Ectodermal cell (in vitro differentiated cells): ENCODE results near the gene NNT.

ENCODE experiments used
- H3K27ac ChIP-seq: 2 replicates; pipeline ENCODE4 v1.7.0; 2013; ENCODE audit warnings: mild to moderate bottlenecking, low read depth, low read length; ENCODE audit not compliant: insufficient read depth, poor library complexity, severe bottlenecking
- H3K27me3 ChIP-seq: 2 replicates; pipeline ENCODE4 v1.7.0; 2013; ENCODE audit warnings: mild to moderate bottlenecking, low read length; ENCODE audit not compliant: insufficient read depth, control insufficient read depth, poor library complexity, severe bottlenecking
- H3K36me3 ChIP-seq: one replicate; pipeline ENCODE4 v1.7.0; 2013; ENCODE audit warnings: low read length; ENCODE audit not compliant: control insufficient read depth, insufficient read depth
- H3K4me1 ChIP-seq: one replicate; pipeline ENCODE4 v1.7.0; 2013; ENCODE audit warnings: low read length; ENCODE audit not compliant: control insufficient read depth, insufficient read depth
- H3K4me3 ChIP-seq: 2 replicates; pipeline ENCODE4 v1.7.0; 2013; ENCODE audit warnings: low read depth, low read length, control low read depth; ENCODE audit not compliant: insufficient read depth
- H3K9me3 ChIP-seq: 2 replicates; pipeline ENCODE4 v1.7.0; 2013; ENCODE audit warnings: mild to moderate bottlenecking, low read length, moderate library complexity; ENCODE audit not compliant: control insufficient read depth
- WGBS, 2 experiments: methylation state at CpG; one replicate each; pipeline ENCODE4 v1.1.7; 2013; ENCODE audit warnings: missing lambda C conversion rate in 2 of 2; 5-methylcytosine and 5-hydroxymethylcytosine counted together

The NNT gene

GRCh38 chr5:43676083-43676840 lies 73.3 kb downstream of the NNT start:
- Histone ChIP-seq H3K36me3 (no peaks in the 10 kb centered on the region), H3K4me3 (no peak overlapping the region), H3K27ac (no peak overlapping the region), H3K9me3 (no peaks in the 10 kb centered on the region), H3K27me3 (no peaks in the 10 kb centered on the region), H3K4me1 (no peaks in the 10 kb centered on the region)
- WGBS, 2 experiments, result 91 to 92% methylated on average over 2 of the region's 2 CpGs

- no peaks in the 10 kb centered on the region for H3K4me1 ChIP-seq
- no peaks in the 10 kb centered on the region for H3K36me3 ChIP-seq
- no peaks in the 10 kb centered on the region for H3K27me3 ChIP-seq
- no peak overlapping the region for H3K27ac ChIP-seq
- WGBS, 2 experiments, result 93 to 95% methylated on average over 3 to 4 of the region's 4 CpGs
- no peak overlapping the region for H3K4me3 ChIP-seq
- H3K9me3 ChIP-seq, result no peaks in the 10 kb centered on the region
Observed at GRCh38 chr5:43677253-43677652, 74.3 kb downstream of the NNT start.

- WGBS, 2 experiments, result 82 to 93% methylated on average over 2 of the region's 3 CpGs
- H3K36me3 ChIP-seq, result no peaks in the 10 kb centered on the region
- no peaks in the 10 kb centered on the region for H3K4me1 ChIP-seq
- H3K9me3 ChIP-seq, result no peaks in the 10 kb centered on the region
- H3K27ac ChIP-seq, result no peak overlapping the region
- H3K27me3 ChIP-seq, result no peaks in the 10 kb centered on the region
- H3K4me3 ChIP-seq, result no peak overlapping the region
Observed at GRCh38 chr5:43679214-43679613, 76.2 kb downstream of the NNT start.

DNA sequence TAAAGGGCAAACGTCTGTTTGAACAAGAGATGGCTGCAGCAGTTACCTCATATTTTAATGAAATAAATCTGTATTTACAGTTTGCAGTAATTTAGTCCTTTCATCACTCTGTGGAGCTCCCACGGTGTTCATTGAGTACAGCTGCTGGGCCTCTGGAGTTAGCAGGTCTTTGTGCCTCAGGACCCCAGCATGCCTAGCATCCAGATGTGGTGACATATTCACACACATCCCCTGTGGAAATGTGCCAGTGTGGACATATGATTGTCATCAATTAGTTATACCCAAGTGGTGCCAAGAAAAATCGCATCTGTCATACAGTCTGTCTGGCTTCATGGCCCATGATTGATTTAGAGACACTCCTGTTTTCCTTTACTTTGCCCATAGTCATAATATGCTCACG lies 77.3 kb downstream of the NNT start:
- Histone ChIP-seq H3K4me1 (no peaks in the 10 kb centered on the region), H3K36me3 (no peaks in the 10 kb centered on the region), H3K27me3 (no peaks in the 10 kb centered on the region), H3K27ac (no peak overlapping the region), H3K9me3 (no peaks in the 10 kb centered on the region), H3K4me3 (no peak overlapping the region)
- WGBS, 2 experiments, result 95 to 98% methylated on average over 3 of the region's 4 CpGs

DNA sequence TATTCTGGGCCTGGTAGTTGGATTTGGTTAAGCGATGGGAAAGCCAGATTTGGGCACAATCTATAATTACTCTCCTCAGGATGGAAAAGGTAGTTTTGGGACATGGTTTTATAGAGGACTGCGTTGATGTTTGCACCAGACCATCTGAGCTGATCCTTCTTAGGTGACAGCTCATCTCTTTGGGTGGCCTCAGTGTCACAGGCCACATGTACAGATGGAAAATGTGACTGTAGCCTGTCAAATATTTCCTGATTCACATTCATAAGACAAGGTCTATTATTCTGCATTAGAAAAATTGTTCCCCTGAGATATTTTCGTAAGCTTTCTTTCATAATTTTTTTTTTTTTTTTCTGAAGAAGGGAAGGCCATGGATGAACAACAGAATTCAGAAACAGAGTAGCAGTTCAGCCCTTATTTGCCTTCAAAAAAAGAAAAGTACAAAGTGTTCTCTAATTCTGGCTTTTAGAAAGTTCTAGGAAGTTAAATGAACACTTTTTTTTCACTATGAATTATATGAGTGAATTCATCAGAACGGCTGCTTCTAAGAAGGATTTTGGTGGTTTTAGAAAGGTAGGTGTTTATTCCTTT lies 81.0 kb downstream of the NNT start:
- Histone ChIP-seq H3K4me1 (no peaks in the 10 kb centered on the region), H3K27me3 (no peaks in the 10 kb centered on the region), H3K9me3 (no peaks in the 10 kb centered on the region), H3K36me3 (no peaks in the 10 kb centered on the region), H3K27ac (no peak overlapping the region), H3K4me3 (no peak overlapping the region)
- WGBS, 2 experiments, result 98 to 99% methylated on average over 4 of the region's 4 CpGs

- Histone ChIP-seq H3K9me3 (no peaks in the 10 kb centered on the region), H3K27ac (no peak overlapping the region), H3K4me1 (no peaks in the 10 kb centered on the region), H3K27me3 (no peaks in the 10 kb centered on the region), H3K4me3 (no peak overlapping the region), H3K36me3 (no peaks in the 10 kb centered on the region)
Observed at GRCh38 chr5:43685252-43685950, 82.4 kb downstream of the NNT start.

- WGBS, 2 experiments, result 88 to 90% methylated on average over 1 to 3 of the region's 3 CpGs
- H3K27ac ChIP-seq, result no peak overlapping the region
- H3K36me3 ChIP-seq, result no peaks in the 10 kb centered on the region
- H3K4me1 ChIP-seq, result no peaks in the 10 kb centered on the region
- H3K9me3 ChIP-seq, result no peaks in the 10 kb centered on the region
- H3K27me3 ChIP-seq, result no peaks in the 10 kb centered on the region
- no peak overlapping the region for H3K4me3 ChIP-seq
Observed at GRCh38 chr5:43687275-43687674, 84.3 kb downstream of the NNT start.

DNA sequence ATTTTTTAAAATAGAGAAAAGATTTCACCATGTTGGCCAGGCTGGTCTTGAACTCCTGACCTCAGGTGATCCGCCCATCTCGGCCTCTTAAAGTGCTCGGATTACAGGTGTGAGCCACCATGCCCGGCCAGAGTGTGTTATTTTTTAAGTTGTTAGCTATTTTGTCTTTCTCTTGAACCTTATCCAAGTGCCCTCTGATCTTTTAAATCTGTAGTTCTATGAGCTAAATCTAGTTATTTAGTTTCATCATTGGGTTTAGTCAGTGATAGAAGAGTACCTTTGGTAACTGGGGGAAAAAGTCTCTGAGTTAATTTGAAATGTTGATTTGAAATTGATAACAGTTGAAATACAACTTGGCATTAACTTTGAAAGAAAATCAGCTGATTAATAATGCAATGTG lies 88.3 kb downstream of the NNT start:
- Histone ChIP-seq H3K36me3 (no peaks in the 10 kb centered on the region), H3K27ac (no peak overlapping the region), H3K9me3 (no peaks in the 10 kb centered on the region), H3K27me3 (no peaks in the 10 kb centered on the region), H3K4me3 (no peak overlapping the region), H3K4me1 (no peaks in the 10 kb centered on the region)
- whole genome bisulfite sequencing, 2 experiments, result 94 to 95% methylated on average over 4 of the region's 4 CpGs

DNA sequence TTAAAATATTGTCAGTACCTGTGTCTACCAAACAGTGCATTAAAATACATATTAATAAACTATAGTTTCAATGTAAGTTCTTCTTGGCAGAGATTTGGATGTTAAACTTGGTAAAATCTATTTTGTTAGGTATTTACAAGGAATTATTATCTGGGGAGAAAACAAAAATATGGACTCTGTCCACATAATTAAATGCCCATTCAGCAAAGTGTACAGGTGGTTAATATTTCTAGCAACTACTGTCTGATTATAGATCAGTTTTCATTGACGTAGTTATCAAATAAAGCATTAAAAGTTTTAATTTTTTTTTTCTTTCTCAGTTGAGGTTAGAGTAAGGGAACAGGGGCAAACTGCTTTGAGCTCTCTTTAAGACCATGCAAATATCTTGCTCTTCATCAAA lies 88.9 kb downstream of the NNT start:
- Histone ChIP-seq H3K36me3 (no peaks in the 10 kb centered on the region), H3K27me3 (no peaks in the 10 kb centered on the region), H3K27ac (no peak overlapping the region), H3K9me3 (peaks cover 2% of the 10 kb centered on the region), H3K4me1 (no peaks in the 10 kb centered on the region), H3K4me3 (no peak overlapping the region)
- no CpG with 5 or more reads among the region's 1 CpG for WGBS, 2 experiments

DNA sequence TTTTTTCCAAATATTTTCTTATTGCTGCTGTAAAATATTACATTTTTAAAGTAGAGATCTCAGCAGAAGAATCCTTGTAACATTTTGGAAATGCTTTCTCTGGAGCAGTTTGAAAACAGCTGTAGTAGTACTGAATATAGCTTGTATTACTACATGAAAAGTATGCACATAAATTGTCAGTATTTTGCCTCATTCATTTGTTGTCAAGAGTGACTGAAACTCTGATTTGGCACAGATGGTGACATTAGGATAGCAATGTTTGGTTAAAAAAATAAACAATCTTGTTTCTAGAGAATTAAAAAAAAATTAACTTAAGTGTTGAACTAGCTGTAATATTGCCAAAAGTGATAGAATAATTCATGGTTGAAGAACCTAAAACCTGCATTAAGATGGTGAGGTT lies 90.4 kb downstream of the NNT start:
- Histone ChIP-seq H3K36me3 (no peaks in the 10 kb centered on the region), H3K4me3 (no peak overlapping the region), H3K27ac (no peak overlapping the region), H3K27me3 (no peaks in the 10 kb centered on the region), H3K4me1 (no peaks in the 10 kb centered on the region), H3K9me3 (peaks cover 2% of the 10 kb centered on the region)
